NCI-H2196 treated with DMSO at 0.1 percent for 48 hours (cell line): Measurements from ENCODE around the gene WDPCP.
A peak's percentile ranks its signal among the peaks of the same experiment; 100 is the strongest.
"Not testable (repeated sequence)": the region's sequence is repeated elsewhere in the genome, so short reads cannot be mapped to it uniquely, and the experiment has no call there.

Source experiments
- DNase-seq: peaks from one replicate; lab custom pipeline; 2025; ENCODE audit not compliant: unreplicated experiment; lab: John Stamatoyannopoulos, UW

The WDPCP gene

GRCh38 chr2:63588385-63589147 lies at the start of gene WDPCP, which contains the start of gene MDH1:
Gene WDPCP (minus strand): TSS chr2:63588477. CDS start chr2:63588271, 206 bp downstream.
Gene MDH1 (plus strand): TSS chr2:63588963. CDS start chr2:63589044, 81 bp downstream.
- DNase-seq, result peak; percentile 82

DNA sequence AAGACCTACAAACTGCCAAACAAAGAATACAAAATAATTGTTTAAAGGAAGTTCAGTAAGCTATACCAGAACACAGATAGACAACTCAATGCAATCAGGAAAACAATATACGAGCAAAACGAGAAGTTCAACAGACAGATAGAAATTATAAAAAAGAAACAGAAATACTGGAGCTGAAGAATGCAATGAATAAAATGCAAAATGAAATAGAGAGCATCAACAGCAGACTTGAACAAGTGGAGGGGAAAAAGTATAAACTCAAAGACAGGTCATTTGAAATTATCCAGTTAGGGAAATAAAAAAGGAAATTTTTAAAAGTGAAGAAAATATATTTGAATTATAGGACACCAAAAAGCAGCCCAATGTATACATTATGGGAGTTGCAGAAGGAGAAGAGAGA lies 44.1 kb upstream of the WDPCP start:
- no peak for DNase-seq

GRCh38 chr2:63631501-63631900 lies 43.2 kb upstream of the WDPCP start:
- DNase-seq, result no peak

- no peak for DNase-seq
Measured at GRCh38 chr2:63628403-63628942, 40.2 kb upstream of the WDPCP start.

- no peak for DNase-seq
Measured at GRCh38 chr2:63627866-63628265, 39.6 kb upstream of the WDPCP start.

GRCh38 chr2:63623763-63624162 lies 35.5 kb upstream of the WDPCP start:
- DNase-seq, result not testable (repeated sequence)

DNA sequence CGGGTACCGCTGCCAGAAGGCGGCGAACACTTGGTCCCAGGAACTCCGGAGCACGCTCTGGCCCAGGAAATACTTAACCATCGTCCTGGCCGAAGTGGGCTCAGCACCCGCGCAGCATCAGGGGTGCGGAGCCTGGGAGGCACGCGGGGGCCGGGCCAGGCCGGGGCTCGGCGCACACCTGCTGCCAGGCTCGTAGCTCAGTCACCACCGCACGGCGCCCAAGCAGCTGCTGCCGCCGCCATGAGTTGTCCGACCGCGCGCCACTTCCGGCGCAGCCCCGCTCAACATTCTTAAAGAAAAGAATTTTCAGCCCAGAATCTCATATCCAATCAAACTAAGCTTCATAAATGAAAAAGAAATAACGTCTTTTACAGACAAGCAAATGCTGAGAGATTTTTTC lies 34.5 kb upstream of the WDPCP start:
- DNase-seq, result no peak

GRCh38 chr2:63619328-63619727 lies 31.1 kb upstream of the WDPCP start:
- no peak for DNase-seq

- no peak for DNase-seq
Measured at GRCh38 chr2:63617366-63617765, 29.1 kb upstream of the WDPCP start.

- no peak for DNase-seq
Measured at GRCh38 chr2:63614983-63615945, 27.0 kb upstream of the WDPCP start.

- DNase-seq, result no peak
Measured at GRCh38 chr2:63614448-63614968, 26.2 kb upstream of the WDPCP start.

DNA sequence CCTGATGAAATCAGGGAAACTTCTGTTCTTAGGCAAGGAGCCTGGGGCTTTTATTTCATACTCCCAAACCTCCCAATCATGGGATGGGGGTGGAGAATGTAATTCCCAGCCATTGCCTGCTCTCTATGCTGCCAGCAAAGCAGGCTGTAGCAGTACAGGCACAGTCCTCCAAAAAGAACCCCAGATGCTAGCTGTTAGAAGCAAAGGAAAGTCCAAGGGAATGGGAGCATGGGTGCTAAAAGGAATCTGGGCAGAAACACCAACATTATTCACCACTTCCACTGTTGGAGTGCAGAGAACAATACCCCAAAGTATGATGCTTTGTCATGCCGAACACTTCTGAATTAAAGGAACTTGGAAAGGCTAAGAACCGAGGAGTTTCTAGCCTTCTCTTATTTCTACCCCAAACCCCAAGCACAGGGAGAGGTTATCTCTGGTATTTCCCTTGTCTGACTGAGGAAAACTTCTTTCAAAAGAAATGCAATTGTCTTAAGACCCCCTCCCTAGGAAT lies 25.2 kb upstream of the WDPCP start:
- no peak for DNase-seq

- DNase-seq, result no peak
Measured at GRCh38 chr2:63610525-63610924, 22.2 kb upstream of the WDPCP start.

DNA sequence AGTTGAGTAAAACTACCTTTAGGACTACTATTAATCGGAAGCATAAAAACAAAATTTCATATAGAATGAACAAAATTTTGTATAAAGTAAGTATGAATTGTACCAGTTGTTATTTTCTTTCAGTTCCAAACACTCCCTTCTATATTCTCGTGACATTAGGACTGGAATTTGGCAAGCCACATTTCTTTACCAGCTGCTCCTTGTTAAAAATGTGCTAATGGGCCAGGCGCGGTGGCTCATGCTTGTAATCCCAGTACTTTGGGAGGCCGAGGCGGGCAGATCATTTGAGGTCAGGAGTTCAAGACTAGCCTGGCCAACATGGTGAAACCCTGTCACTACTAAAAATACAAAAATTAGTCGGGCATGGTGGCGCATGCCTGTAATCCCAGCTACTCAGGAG lies 20.6 kb upstream of the WDPCP start:
- not testable (repeated sequence) for DNase-seq

DNA sequence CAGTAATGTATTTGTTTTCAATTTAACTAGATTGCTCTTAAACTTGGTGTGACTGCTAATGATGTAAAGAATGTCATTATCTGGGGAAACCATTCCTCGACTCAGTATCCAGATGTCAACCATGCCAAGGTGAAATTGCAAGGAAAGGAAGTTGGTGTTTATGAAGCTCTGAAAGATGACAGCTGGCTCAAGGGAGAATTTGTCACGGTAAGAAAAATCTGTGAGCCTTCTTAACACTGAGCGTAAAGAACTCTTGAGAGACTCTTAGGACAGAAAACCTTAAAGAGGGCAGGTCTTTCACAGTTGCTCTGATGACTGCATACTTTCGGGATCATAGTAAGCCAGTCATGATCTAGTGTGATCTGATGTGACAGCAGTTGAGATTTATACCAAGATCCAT lies 16.4 kb upstream of the WDPCP start:
- no peak for DNase-seq

DNA sequence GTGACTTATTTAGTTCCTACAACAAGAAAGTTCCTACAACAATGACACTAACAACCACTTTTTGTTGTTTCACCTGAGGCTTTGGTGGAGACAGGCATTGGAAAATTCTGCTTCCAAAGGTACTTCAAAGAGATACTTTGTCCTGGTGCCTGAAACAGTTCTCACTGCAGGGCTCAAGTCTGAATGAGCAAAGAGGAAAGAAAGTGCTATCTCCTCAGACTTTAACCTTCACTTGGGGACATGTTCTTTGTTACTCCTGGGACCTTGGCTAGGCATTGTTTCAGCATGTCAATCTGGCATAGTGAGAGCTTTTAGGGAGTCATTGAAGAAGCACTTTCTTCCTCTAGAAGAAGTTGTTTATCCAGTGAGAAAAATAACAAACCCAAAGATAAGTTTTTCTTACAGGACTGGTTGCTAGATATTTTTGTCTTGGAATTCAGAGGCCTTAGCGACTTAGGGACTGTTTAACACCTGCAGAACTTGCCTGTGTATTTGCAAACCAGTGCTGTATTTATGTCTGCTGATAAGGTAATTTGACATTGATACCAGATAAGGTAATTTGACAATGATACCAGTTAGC lies 12.7 kb upstream of the WDPCP start:
- DNase-seq, result no peak

DNA sequence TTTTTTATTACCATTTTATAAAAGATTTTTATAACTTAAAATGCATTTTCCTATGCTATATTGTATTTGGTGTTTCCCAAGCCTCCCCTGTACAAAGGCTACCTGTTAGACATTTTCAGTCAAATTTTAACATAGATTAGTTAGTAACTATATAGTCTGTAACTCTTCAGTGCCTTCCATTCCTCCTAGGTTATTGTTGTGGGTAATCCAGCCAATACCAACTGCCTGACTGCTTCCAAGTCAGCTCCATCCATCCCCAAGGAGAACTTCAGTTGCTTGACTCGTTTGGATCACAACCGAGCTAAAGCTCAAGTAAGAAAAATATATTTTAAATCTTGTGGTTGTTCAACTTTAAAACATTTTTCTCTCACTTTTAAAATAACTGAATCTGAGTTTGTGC lies 10.7 kb upstream of the WDPCP start:
- DNase-seq, result no peak

- DNase-seq, result no peak
Measured at GRCh38 chr2:63596401-63596883, 8.2 kb upstream of the WDPCP start.

GRCh38 chr2:63594660-63595059 lies 6.4 kb upstream of the WDPCP start:
- DNase-seq, result no peak

DNA sequence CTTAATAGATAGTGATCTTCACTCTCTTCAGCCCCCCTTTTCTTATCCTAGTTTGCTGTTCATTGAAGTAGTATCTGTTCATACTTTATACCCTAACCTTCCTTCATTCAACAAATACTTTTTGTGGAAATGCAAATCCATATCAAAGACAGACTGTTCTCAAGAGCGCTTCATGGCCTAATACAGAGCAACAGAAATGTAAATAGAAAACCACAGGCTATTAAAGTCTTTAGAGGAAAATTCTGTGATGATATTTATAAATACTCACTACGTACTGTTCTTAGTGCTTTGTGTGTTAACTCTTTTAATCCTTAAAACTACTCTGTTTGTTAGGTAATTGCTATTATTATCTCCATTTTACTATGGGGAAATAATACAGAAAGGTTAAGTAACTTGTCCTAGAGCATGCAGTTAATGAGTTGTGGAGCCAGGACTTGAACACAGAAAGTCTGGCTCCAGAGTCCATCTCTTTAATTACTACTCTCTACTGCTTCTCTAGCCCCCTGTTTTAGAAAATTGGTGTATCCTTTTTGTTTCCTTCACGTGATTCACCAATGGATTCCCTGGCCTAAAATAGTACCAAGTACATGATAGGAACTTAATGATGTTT lies 3.4 kb upstream of the WDPCP start:
- DNase-seq, result no peak
